Spleen (tissue), 7 donors: Measurements from ENCODE around the gene REG4.

Experiments
- POLR2AphosphoS5 ChIP-seq, 3 donors: sonication (generic); formaldehyde crosslinking; IDR thresholded peaks; one replicate each; pipeline ENCODE4 v1.5.1; 2017; ENCODE audit warnings: antibody characterized with exemption in 3 of 3
- TF ChIP-seq, protein P1 (sequence below), 11 experiments: fragments of 200-600 bp in 7 of 11; fragments of 450-650 bp in 4 of 11; sonication (generic) in 4 of 11; IDR thresholded peaks in 8 of 11; conservative IDR thresholded peaks in 3 of 11; 1 replicate in 7 of 11; 2 replicates in 4 of 11; pipeline versions ENCODE4 v1.4.0 to v1.8.0; 2016 to 2021; ENCODE audit warnings: antibody characterized with exemption in 11 of 11, inconsistent platforms in 4 of 11, mild to moderate bottlenecking in 1 of 11
- donor health status: DM: no; HTN: no; CAD: no; lungs with moderate emphysema.
- donor health status: DM: no; HTN: no; CAD: no.
- donor health status: DM: no; HTN: no; CAD: no.

- no peak for TF ChIP-seq POLR2AphosphoS5 (IDR thresholded peaks at IDR 0.05)
- TF ChIP-seq, protein P1, sequence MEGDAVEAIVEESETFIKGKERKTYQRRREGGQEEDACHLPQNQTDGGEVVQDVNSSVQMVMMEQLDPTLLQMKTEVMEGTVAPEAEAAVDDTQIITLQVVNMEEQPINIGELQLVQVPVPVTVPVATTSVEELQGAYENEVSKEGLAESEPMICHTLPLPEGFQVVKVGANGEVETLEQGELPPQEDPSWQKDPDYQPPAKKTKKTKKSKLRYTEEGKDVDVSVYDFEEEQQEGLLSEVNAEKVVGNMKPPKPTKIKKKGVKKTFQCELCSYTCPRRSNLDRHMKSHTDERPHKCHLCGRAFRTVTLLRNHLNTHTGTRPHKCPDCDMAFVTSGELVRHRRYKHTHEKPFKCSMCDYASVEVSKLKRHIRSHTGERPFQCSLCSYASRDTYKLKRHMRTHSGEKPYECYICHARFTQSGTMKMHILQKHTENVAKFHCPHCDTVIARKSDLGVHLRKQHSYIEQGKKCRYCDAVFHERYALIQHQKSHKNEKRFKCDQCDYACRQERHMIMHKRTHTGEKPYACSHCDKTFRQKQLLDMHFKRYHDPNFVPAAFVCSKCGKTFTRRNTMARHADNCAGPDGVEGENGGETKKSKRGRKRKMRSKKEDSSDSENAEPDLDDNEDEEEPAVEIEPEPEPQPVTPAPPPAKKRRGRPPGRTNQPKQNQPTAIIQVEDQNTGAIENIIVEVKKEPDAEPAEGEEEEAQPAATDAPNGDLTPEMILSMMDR (IDR thresholded peaks at IDR 0.05 in 8 of 11, conservative IDR thresholded peaks at IDR 0.05 in 3 of 11) = no peak
Observed at GRCh38 chr1:119794230-119794875, 16.9 kb downstream of the REG4 start.
